ENCODE data around the gene FAM177A1.
A peak's percentile ranks its signal among the peaks of the same experiment; 100 is the strongest.

Gene FAM177A1

DNA sequence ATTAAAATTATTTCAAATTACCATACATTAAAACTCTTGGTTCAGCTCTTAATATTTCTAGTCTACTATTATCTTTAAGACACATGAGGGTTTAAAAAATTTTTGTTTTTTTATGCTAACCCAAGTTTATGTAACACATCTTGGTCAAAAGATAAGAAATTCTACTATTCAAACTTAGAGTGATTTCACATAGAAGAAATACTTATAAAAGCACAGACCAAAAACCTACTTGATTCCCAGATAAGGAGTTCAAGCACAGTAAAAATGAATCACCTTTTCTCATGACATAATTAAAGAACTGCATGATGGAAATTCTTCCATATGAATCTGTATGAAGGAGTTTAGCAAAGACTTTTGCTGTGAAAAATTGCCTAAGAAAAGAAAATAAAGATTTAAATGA lies 61.8 kb downstream of the FAM177A1 start:
- Histone ChIP-seq H3K4me1 (ENCODE audit: control insufficient read depth, insufficient read depth, low read length) (peaks cover 2% of the 10 kb centered on the region; the same call in 1 of the 2 replicates), H3K27ac (ENCODE audit: low read depth, low read length) (no peak overlapping the region), H3K27me3 (ENCODE audit: control insufficient read depth, insufficient read depth, low read length) (no peaks in the 10 kb centered on the region), H3K9ac (ENCODE audit: low read length) (no peak overlapping the region), H3K36me3 (ENCODE audit: control insufficient read depth, insufficient read depth, low read length) (peaks cover 53% of the 10 kb centered on the region), H3K9me3 (ENCODE audit: control insufficient read depth, insufficient read depth, low read depth, low read length) (peaks cover 8% of the 10 kb centered on the region), H3K4me3 (ENCODE audit: low read depth, low read length) (no peak overlapping the region)

DNA sequence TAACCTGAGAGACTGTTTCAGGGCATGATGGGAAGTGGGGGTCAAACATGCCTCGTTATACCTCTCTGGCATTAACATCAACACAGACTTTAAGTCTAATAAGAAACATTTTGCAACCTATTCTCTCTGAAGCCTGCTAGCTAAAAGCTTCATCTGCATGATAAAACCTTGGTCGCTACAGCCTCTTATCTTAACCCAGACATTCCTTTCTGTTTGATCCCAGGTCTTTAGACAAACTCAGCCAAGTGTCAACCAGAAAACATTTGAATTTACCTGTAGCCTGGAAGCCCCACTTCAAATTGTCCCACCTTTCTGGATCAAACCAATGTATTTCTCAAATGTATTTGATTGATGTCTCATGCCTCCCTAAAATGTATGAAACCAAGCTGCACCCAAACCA lies 66.6 kb downstream of the FAM177A1 start:
- no peaks in the 10 kb centered on the region for H3K27me3 ChIP-seq (ENCODE audit: control insufficient read depth, insufficient read depth, low read length)
- peaks cover 10% of the 10 kb centered on the region for H3K4me1 ChIP-seq (ENCODE audit: control insufficient read depth, insufficient read depth, low read length)
- 0 out of 2 replicates have a peak overlapping the region, but pooled peaks have one; percentile 40 for H3K27ac ChIP-seq (ENCODE audit: low read depth, low read length)
- H3K36me3 ChIP-seq (ENCODE audit: control insufficient read depth, insufficient read depth, low read length) = peaks cover 53% of the 10 kb centered on the region
- H3K9ac ChIP-seq (ENCODE audit: low read length) = no peak overlapping the region
- peaks cover 8% of the 10 kb centered on the region for H3K9me3 ChIP-seq (ENCODE audit: control insufficient read depth, insufficient read depth, low read depth, low read length)
- H3K4me3 ChIP-seq (ENCODE audit: low read depth, low read length) = no peak overlapping the region

DNA sequence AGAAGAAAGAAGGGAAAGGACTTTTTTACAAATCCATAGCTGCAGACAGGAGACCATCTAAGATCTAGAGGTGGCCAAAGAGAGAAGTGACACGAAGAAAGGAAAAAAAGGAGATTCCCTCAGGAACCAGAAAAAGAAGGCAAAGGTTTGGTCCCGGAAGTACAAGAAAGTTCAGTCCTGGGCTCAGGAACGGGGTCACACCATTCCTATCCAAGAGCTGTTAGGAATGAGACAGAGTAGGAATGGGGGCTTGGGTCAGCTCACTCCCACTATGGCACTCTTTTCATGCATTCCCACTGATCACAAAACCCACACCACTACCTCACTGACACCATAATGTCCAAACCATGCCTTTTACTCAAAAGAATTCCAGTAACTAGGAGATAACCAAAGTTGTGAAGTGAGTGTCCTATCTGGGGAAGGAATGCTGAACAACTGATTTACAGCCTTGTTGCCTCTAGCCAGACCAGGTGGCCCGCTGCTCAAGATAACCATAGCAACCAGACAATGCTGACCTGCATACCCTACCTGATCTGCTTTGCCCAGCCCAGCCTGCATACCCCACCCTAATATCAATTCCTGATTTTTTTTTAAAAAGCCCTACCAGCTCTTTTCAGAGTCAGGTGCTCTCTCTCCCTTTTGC lies 67.4 kb downstream of the FAM177A1 start:
- no peak overlapping the region for H3K4me3 ChIP-seq (ENCODE audit: low read depth, low read length)
- H3K36me3 ChIP-seq (ENCODE audit: control insufficient read depth, insufficient read depth, low read length) = peaks cover 48% of the 10 kb centered on the region
- peaks cover 8% of the 10 kb centered on the region for H3K9me3 ChIP-seq (ENCODE audit: control insufficient read depth, insufficient read depth, low read depth, low read length)
- peak overlapping the region; percentile 40; the same call in 1 of the 2 replicates for H3K27ac ChIP-seq (ENCODE audit: low read depth, low read length)
- H3K27me3 ChIP-seq (ENCODE audit: control insufficient read depth, insufficient read depth, low read length) = no peaks in the 10 kb centered on the region
- H3K9ac ChIP-seq (ENCODE audit: low read length) = no peak overlapping the region
- H3K4me1 ChIP-seq (ENCODE audit: control insufficient read depth, insufficient read depth, low read length) = peaks cover 10% of the 10 kb centered on the region

DNA sequence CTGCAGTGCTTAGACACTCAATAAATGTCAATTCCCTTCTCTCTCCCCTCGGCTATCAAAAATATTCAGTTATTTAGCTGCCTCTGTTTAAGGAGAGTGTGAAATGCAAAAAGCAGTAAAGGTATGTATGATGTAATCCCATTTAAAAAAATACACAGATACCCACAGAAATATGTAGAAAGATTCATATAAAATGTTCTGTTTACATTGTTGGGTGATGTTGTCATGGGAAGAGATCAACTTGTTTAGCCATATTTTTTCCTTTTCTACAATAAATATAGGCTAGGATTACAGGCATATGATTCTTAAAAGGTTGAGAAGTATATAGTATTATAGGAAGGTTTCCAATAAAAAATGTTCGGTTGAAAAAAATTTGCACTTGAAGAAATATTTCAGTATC lies 68.0 kb downstream of the FAM177A1 start:
- Histone ChIP-seq H3K27me3 (ENCODE audit: control insufficient read depth, insufficient read depth, low read length) (no peaks in the 10 kb centered on the region), H3K4me3 (ENCODE audit: low read depth, low read length) (no peak overlapping the region), H3K9me3 (ENCODE audit: control insufficient read depth, insufficient read depth, low read depth, low read length) (peaks cover 8% of the 10 kb centered on the region), H3K9ac (ENCODE audit: low read length) (no peak overlapping the region), H3K36me3 (ENCODE audit: control insufficient read depth, insufficient read depth, low read length) (peaks cover 48% of the 10 kb centered on the region), H3K27ac (ENCODE audit: low read depth, low read length) (no peak overlapping the region), H3K4me1 (ENCODE audit: control insufficient read depth, insufficient read depth, low read length) (peaks cover 10% of the 10 kb centered on the region)

DNA sequence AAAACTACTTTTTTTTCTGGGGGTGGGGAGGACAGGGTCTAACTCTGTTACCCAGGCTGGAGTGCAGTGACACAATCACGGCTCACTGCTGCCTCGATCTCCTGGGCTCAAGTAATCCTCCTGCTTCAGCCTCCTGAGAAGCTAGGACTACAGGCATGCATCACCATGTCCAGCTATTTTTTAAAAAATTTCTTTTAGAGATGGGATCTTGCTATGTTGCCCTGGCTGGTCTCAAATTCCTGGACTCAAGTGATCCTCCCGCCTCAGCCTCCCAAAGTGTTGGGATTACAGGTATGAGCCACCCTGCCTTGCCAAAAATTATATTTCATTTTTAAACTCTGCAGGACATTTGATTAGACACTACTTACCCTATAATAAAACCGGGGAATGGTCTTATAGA lies 70.2 kb downstream of the FAM177A1 start:
- peaks cover 10% of the 10 kb centered on the region for H3K4me1 ChIP-seq (ENCODE audit: control insufficient read depth, insufficient read depth, low read length)
- no peak overlapping the region for H3K27ac ChIP-seq (ENCODE audit: low read depth, low read length)
- no peaks in the 10 kb centered on the region for H3K27me3 ChIP-seq (ENCODE audit: control insufficient read depth, insufficient read depth, low read length)
- no peak overlapping the region for H3K4me3 ChIP-seq (ENCODE audit: low read depth, low read length)
- peaks cover 8% of the 10 kb centered on the region for H3K9me3 ChIP-seq (ENCODE audit: control insufficient read depth, insufficient read depth, low read depth, low read length)
- peaks cover 31% of the 10 kb centered on the region for H3K36me3 ChIP-seq (ENCODE audit: control insufficient read depth, insufficient read depth, low read length)
- H3K9ac ChIP-seq (ENCODE audit: low read length) = no peak overlapping the region

DNA sequence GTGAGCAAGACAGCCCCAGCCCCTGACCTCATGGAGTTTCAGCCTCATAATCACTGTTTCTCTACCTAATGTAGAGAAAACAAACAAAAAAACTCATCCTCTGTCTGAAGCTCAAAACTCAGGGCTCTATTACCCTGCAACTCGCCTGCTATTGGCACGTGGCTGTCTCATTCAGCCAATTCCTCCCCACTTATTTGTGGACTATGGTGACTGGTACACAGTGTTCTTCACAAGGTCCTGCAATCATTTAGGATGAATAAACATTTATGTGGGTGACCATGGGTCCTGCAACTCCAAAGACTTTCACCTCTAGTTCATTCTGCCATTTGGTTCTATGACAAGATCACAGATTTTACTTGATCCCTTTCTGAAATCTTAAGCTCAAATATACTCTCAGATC lies 71.0 kb downstream of the FAM177A1 start:
- H3K4me1 ChIP-seq (ENCODE audit: control insufficient read depth, insufficient read depth, low read length) = peaks cover 10% of the 10 kb centered on the region
- H3K27me3 ChIP-seq (ENCODE audit: control insufficient read depth, insufficient read depth, low read length) = no peaks in the 10 kb centered on the region
- H3K27ac ChIP-seq (ENCODE audit: low read depth, low read length) = no peak overlapping the region
- H3K9me3 ChIP-seq (ENCODE audit: control insufficient read depth, insufficient read depth, low read depth, low read length) = no peaks in the 10 kb centered on the region
- no peak overlapping the region for H3K9ac ChIP-seq (ENCODE audit: low read length)
- H3K4me3 ChIP-seq (ENCODE audit: low read depth, low read length) = no peak overlapping the region
- peaks cover 22% of the 10 kb centered on the region for H3K36me3 ChIP-seq (ENCODE audit: control insufficient read depth, insufficient read depth, low read length)

DNA sequence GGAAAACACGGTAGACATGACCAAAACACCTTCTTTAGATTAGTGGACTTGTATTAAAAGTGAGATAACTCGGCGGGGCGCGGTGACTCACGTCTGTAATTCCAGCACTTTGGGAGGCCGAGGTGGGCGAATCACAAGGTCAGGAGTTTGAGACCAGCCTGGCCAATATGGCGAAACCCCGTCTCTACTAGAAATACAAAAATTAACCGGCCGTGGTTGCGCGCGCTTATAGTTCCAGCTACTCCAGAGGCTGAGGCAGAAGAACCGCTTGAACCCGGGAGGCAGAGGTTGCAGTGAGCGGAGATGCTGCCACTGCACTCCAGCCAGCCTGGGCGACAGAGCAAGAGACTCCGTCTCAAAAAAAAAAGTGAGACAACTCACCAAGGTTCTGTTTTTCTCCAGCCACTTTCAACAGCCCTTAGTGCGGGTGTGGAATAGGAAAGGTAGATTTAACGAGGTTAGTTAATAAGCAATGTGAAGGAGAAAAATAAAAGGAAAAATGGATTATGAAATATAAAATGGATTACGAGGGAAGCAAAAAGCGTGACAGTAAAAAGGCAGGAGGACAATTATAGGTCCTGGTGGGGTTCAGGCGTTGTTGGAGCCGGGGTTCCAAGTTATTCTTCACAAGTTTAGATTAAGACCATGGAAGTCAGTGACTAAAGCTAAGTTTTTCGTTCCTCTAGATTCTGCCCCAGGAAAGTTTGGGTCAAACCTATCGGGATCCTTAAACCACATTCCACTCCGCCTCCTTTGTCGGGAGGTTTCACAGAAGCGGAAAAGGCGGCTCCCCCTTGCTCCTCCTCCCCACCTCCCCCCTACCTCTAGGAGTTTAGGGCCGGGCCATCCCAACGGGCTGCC lies 75.2 kb downstream of the FAM177A1 start:
- H3K27ac ChIP-seq (ENCODE audit: low read depth, low read length) = peak overlapping the region; percentile 98
- no peaks in the 10 kb centered on the region for H3K9me3 ChIP-seq (ENCODE audit: control insufficient read depth, insufficient read depth, low read depth, low read length)
- H3K4me1 ChIP-seq (ENCODE audit: control insufficient read depth, insufficient read depth, low read length) = peaks cover 9% of the 10 kb centered on the region
- H3K27me3 ChIP-seq (ENCODE audit: control insufficient read depth, insufficient read depth, low read length) = no peaks in the 10 kb centered on the region
- H3K36me3 ChIP-seq (ENCODE audit: control insufficient read depth, insufficient read depth, low read length) = peaks cover 5% of the 10 kb centered on the region; the same call in 1 of the 2 replicates
- H3K4me3 ChIP-seq (ENCODE audit: low read depth, low read length) = peak overlapping the region; percentile 83
- H3K9ac ChIP-seq (ENCODE audit: low read length) = peak overlapping the region; percentile 96

DNA sequence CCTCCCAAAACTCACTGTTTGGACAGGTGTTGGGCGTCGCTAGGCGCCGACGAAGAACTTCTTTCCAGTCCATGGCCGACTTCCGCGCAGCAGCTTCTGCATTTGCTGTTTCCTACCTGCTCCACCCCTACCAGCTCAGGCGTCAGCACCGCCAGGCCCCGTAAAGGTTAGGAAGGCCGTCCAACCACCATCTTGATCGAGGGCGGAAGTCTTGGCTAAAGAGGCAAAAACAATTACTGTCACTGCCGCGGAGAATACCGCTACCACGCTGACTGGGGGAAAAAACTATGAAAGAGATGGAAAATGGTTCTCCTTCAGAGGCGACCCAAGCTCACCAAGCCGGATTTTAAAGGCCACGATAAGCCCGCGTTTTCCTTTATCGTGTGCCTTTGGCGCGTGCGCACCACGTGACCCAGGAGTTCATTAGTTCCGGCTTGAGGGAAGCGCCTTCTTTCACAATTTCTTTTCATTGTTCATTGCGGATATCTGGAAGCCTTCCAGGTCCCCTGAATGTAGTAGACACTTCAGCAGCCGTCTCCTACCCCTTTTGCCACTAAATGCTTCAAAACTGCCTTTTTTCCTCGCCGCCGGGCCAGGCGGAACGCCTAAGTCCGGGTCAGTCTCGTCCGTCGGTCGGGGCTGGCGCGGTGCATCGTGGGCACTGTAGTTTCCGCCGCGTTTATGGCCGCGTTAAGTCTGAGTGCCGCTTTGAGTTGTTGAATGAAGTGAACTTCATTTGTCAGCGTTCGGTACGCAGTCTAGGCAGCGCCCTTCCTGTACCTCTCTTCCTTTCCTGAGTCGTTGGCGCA lies 76.0 kb downstream of the FAM177A1 start, which contains the start of the genes PPP2R3C and PRORP:
Gene PPP2R3C (minus strand): TSS at position 104 of the 809 bp plus-strand sequence. CDS start 31 bp downstream, at position 73.
Gene PRORP (plus strand): TSS at position 666 of the 809 bp plus-strand sequence. CDS start 694 bp downstream, outside the sequence.
- peak within 1 kb of the TSS; percentile 98 for H3K27ac ChIP-seq (ENCODE audit: low read depth, low read length)
- H3K36me3 ChIP-seq (ENCODE audit: control insufficient read depth, insufficient read depth, low read length) = 0 out of 2 replicates have a peak, but pooled peaks cover 3% of the 10 kb centered on the region
- no peaks in the 10 kb centered on the region for H3K27me3 ChIP-seq (ENCODE audit: control insufficient read depth, insufficient read depth, low read length)
- peak within 1 kb of the TSS; percentile 83 for H3K4me3 ChIP-seq (ENCODE audit: low read depth, low read length)
- H3K9me3 ChIP-seq (ENCODE audit: control insufficient read depth, insufficient read depth, low read depth, low read length) = no peaks in the 10 kb centered on the region
- peak within 1 kb of the TSS; percentile 96 for H3K9ac ChIP-seq (ENCODE audit: low read length)
- H3K4me1 ChIP-seq (ENCODE audit: control insufficient read depth, insufficient read depth, low read length) = peaks cover 9% of the 10 kb centered on the region

DNA sequence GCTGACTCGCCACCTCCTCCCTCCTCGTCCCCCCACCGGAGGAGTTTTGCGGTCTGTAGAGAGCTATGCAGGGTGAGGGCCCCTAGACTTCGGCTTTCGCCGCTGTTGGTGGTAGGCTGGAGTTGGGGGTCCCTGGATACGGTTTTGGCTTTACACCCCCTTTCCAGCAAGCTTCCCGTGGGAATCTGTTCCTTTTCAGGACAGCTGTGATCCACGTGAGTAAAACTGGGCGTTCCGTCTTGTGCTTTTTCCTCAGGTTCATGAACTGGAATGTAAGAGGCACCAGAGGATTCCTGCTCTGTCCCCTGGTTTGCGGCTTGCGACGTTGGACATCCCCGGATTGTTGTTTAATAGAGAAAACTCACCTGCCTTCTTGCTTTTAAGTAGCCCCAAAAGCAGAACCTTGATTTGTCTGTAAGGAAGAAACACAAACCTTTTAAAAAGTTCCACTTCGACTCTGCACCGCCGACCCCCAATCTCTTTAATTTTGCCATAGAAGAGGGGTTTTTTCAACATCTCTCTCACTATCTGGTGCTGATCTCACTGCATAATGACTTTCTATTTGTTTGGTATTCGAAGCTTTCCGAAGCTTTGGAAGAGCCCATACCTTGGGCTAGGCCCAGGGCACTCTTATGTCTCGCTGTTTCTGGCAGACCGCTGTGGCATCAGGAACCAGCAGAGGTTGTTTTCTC lies 76.8 kb downstream of the FAM177A1 start:
- peak overlapping the region; percentile 98 for H3K27ac ChIP-seq (ENCODE audit: low read depth, low read length)
- H3K4me3 ChIP-seq (ENCODE audit: low read depth, low read length) = peak overlapping the region; percentile 83
- H3K9ac ChIP-seq (ENCODE audit: low read length) = peak overlapping the region; percentile 96
- no peaks in the 10 kb centered on the region for H3K9me3 ChIP-seq (ENCODE audit: control insufficient read depth, insufficient read depth, low read depth, low read length)
- H3K27me3 ChIP-seq (ENCODE audit: control insufficient read depth, insufficient read depth, low read length) = no peaks in the 10 kb centered on the region
- H3K36me3 ChIP-seq (ENCODE audit: control insufficient read depth, insufficient read depth, low read length) = peaks cover 9% of the 10 kb centered on the region
- H3K4me1 ChIP-seq (ENCODE audit: control insufficient read depth, insufficient read depth, low read length) = peaks cover 9% of the 10 kb centered on the region

DNA sequence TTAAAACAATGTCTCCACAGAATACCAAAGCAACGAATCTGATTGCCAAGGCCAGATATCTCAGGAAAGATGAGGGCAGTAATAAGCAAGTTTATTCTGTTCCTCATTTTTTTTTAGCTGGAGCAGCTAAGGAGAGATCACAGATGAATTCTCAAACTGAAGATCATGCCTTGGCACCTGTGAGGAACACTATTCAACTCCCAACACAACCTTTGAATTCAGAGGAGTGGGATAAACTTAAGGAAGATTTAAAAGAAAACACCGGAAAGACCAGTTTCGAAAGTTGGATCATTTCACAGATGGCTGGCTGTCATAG lies 77.3 kb downstream of the FAM177A1 start:
- peak overlapping the region; percentile 83 for H3K4me3 ChIP-seq (ENCODE audit: low read depth, low read length)
- H3K27me3 ChIP-seq (ENCODE audit: control insufficient read depth, insufficient read depth, low read length) = no peaks in the 10 kb centered on the region
- H3K27ac ChIP-seq (ENCODE audit: low read depth, low read length) = no peak overlapping the region
- peak overlapping the region; percentile 96 for H3K9ac ChIP-seq (ENCODE audit: low read length)
- peaks cover 9% of the 10 kb centered on the region for H3K4me1 ChIP-seq (ENCODE audit: control insufficient read depth, insufficient read depth, low read length)
- no peaks in the 10 kb centered on the region for H3K9me3 ChIP-seq (ENCODE audit: control insufficient read depth, insufficient read depth, low read depth, low read length)
- peaks cover 11% of the 10 kb centered on the region for H3K36me3 ChIP-seq (ENCODE audit: control insufficient read depth, insufficient read depth, low read length)

Data from HUES6 (cell line).